ENCODE measurements around the gene PEAK1.

DNA sequence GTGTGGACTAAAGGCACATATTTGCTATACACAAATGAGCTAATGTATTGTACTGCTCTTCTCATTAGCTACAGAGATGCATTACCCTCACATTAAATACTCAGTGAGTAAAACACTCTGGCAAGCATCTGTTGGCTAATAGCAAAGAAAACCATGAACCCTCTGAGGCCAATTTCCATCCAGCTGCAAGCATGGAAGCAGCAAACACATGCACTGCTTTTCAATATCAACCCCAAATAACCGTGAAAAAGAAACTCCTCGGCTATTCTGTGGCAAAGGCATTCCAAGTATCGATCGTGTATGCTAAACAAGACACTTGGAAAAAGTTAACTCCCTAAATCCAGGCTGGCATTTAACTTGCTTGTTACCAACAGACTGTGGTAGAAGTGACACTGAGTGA lies 67.0 kb downstream of the PEAK1 start:
- TF ChIP-seq CTCF (conservative IDR thresholded peaks at IDR 0.05; ENCODE audit: low read depth, low read length) (no peak), EZH2 (IDR thresholded peaks at IDR 0.05; ENCODE audit: low read length, unreplicated experiment) (no peak), EZH2phosphoT487 (IDR thresholded peaks at IDR 0.05; ENCODE audit: borderline replicate concordance, low read length) (no peak)

Measured in PC-3 (cell line).